HCT116 (cell line): ENCODE results near the gene PPP1R12B.
"Not testable (repeated sequence)": the region's sequence is repeated elsewhere in the genome, so short reads cannot be mapped to it uniquely, and the experiment has no call there.

Experiments
- CBX3 ChIP-seq: IDR thresholded peaks from 2 replicates; pipeline ENCODE4 v1.6.1; 2012; ENCODE audit warnings: low read depth
- CTCF ChIP-seq, 3 experiments: fragments of 200-600 bp in 1 of 3; sonication (generic) in 1 of 3; IDR thresholded peaks in 2 of 3; conservative IDR thresholded peaks in 1 of 3; 2 replicates each; pipeline ENCODE4 v1.5.1; 2012 to 2017; ENCODE audit warnings: low read depth in 2 of 3, low read length in 2 of 3, antibody characterized with exemption in 1 of 3, borderline replicate concordance in 1 of 3, control low read depth in 1 of 3, mild to moderate bottlenecking in 1 of 3, mixed read lengths in 1 of 3, mixed run types in 1 of 3, moderate library complexity in 1 of 3; ENCODE audit not compliant: insufficient read depth in 1 of 3
- POLR2A ChIP-seq: IDR thresholded peaks from 2 replicates; pipeline ENCODE4 v1.7.0; 2011; ENCODE audit warnings: borderline replicate concordance; ENCODE audit not compliant: insufficient read depth, insufficient read length; ENCODE audit errors: extremely low read depth
- REST ChIP-seq: IDR thresholded peaks from 2 replicates; pipeline ENCODE4 v1.6.1; 2012; ENCODE audit warnings: low read depth
- TCF7L2 ChIP-seq: IDR thresholded peaks from 2 replicates; pipeline ENCODE4 v1.7.0; 2011; ENCODE audit warnings: borderline replicate concordance, inconsistent platforms; ENCODE audit not compliant: insufficient read depth, insufficient read length; ENCODE audit errors: extremely low read depth

GRCh38 chr1:202473266-202474045 is 125.0 kb downstream of the PPP1R12B start:
- not testable (repeated sequence) for TF ChIP-seq CTCF (IDR thresholded peaks at IDR 0.05 in 2 of 3, conservative IDR thresholded peaks at IDR 0.05 in 1 of 3; ENCODE audit: borderline replicate concordance in 1 of 3, insufficient read depth in 1 of 3, low read depth in 2 of 3, low read length in 2 of 3); TCF7L2; REST; POLR2A; CBX3
